GM13976 (cell line): ENCODE data around the gene CDK14.

ENCODE experiments used
- DNase-seq: peaks from one replicate; pipeline ENCODE4 v3.0.0; 2012; ENCODE audit warnings: low spot score
- CTCF ChIP-seq: IDR thresholded peaks from 2 replicates; pipeline ENCODE4 v1.5.1; 2012; ENCODE audit warnings: borderline replicate concordance, mild to moderate bottlenecking; ENCODE audit not compliant: insufficient read depth; ENCODE audit errors: extremely low read depth, missing control alignments, control extremely low read depth
- in situ Hi-C: fragments of 300-500 bp; cut with MboI; formaldehyde crosslinking; loops from one replicate; pipeline ENCODE4 v1.12.0; 2022; ENCODE audit warnings: low sequenced_read_pairs, mixed read lengths, inconsistent platforms; ENCODE audit not compliant: unreplicated experiment

Gene CDK14

GRCh38 chr7:90968871-90969270 lies 372.8 kb downstream of the CDK14 start:
- in situ Hi-C loops = no loop called here
- DNase-seq = no peak
- TF ChIP-seq CTCF = no peak

GRCh38 chr7:90972906-90973550 lies 376.9 kb downstream of the CDK14 start:
- no peak for TF ChIP-seq CTCF
- DNase-seq = no peak
- in situ Hi-C loops = no loop called here

GRCh38 chr7:90977056-90977455 lies 380.9 kb downstream of the CDK14 start:
- TF ChIP-seq CTCF = no peak
- in situ Hi-C loops = no loop called here
- no peak for DNase-seq

- TF ChIP-seq CTCF = no peak
- DNase-seq = no peak
- in situ Hi-C loops = no loop called here
Measured at GRCh38 chr7:90980545-90980944, 384.4 kb downstream of the CDK14 start.

- DNase-seq = no peak
- in situ Hi-C loops = no loop called here
- TF ChIP-seq CTCF = no peak
Measured at GRCh38 chr7:90982228-90982627, 386.1 kb downstream of the CDK14 start.

- TF ChIP-seq CTCF = no peak
- in situ Hi-C loops = no loop called here
- DNase-seq = no peak
Measured at GRCh38 chr7:90984692-90985091, 388.6 kb downstream of the CDK14 start.

GRCh38 chr7:90988516-90988915 lies 392.4 kb downstream of the CDK14 start:
- in situ Hi-C loops = no loop called here
- TF ChIP-seq CTCF = no peak
- no peak for DNase-seq
